T1000 (cell line): Measurements from ENCODE around the gene ATXN8OS.
"Not testable (repeated sequence)": the region's sequence is repeated elsewhere in the genome, so short reads cannot be mapped to it uniquely, and the experiment has no call there.

ENCODE experiments used
- DNase-seq: peaks from one replicate; lab custom pipeline; 2025; ENCODE audit warnings: mixed read lengths; lab: John Stamatoyannopoulos, UW

Gene ATXN8OS

GRCh38 chr13:70107498-70108281, at the start of gene ATXN8OS:
ATXN8OS (plus strand) TSS chr13:70107826.
- DNase-seq = no peak

GRCh38 chr13:70080012-70080411, 27.6 kb upstream of the ATXN8OS start:
- DNase-seq = no peak

- no peak for DNase-seq
Measured at GRCh38 chr13:70087247-70087646, 20.4 kb upstream of the ATXN8OS start.

- DNase-seq = no peak
Measured at GRCh38 chr13:70088926-70089325, 18.7 kb upstream of the ATXN8OS start.

- DNase-seq = no peak
Measured at GRCh38 chr13:70090036-70090723, 17.4 kb upstream of the ATXN8OS start.

GRCh38 chr13:70098669-70099068, 9.0 kb upstream of the ATXN8OS start:
- DNase-seq = no peak

GRCh38 chr13:70104481-70104880, 3.1 kb upstream of the ATXN8OS start:
- DNase-seq = no peak

GRCh38 chr13:70107125-70107497, 515 bp upstream of the ATXN8OS start:
- no peak for DNase-seq

GRCh38 chr13:70108356-70109105, 905 bp downstream of the ATXN8OS start, which contains the start of gene KLHL1:
KLHL1 (minus strand) TSS chr13:70108452; CDS start chr13:70107699, 753 bp downstream.
- no peak for DNase-seq

GRCh38 chr13:70117338-70117905, 9.8 kb downstream of the ATXN8OS start:
- DNase-seq = no peak

GRCh38 chr13:70125693-70126092, 18.1 kb downstream of the ATXN8OS start:
- no peak for DNase-seq

- no peak for DNase-seq
Measured at GRCh38 chr13:70128098-70128497, 20.5 kb downstream of the ATXN8OS start.

- not testable (repeated sequence) for DNase-seq
Measured at GRCh38 chr13:70142658-70143057, 35.0 kb downstream of the ATXN8OS start.

GRCh38 chr13:70162141-70162540, 54.5 kb downstream of the ATXN8OS start:
- DNase-seq = no peak

GRCh38 chr13:70170689-70171088, 63.1 kb downstream of the ATXN8OS start:
- DNase-seq = no peak

- DNase-seq = no peak
Measured at GRCh38 chr13:70171151-70171550, 63.5 kb downstream of the ATXN8OS start.

- no peak for DNase-seq
Measured at GRCh38 chr13:70172946-70173597, 65.4 kb downstream of the ATXN8OS start.

GRCh38 chr13:70173598-70173959, 66.0 kb downstream of the ATXN8OS start:
- DNase-seq = no peak

GRCh38 chr13:70178346-70178745, 70.7 kb downstream of the ATXN8OS start:
- DNase-seq = no peak
